Activated T-helper 1 cell treated with Interleukin-2 at 50 U/mL for 16 hours (primary cell): ENCODE data around the gene NRG3.

ENCODE experiments used
- DNase-seq: peaks from one replicate; pipeline ENCODE4 v3.0.0-alpha.2; 2020; ENCODE audit warnings: low read depth

Gene NRG3

DNA sequence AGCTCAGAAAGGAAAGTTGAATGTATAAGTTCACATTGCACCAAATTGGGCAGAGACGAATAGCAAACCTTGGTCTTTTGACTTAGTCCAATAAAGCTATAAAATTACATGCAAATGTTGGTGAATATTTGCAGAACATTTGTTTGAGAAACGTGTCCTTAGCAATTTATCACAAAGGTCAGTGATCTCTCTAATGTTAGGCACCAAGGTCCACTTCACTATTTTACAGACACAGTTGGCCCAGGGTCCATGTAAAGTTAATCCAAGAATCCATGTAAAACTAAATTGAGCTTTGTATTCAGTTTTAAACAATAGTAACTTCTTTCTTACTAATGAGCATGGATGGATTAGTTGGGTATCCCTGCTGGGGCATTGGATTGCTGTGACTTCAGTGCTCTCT, 617.7 kb downstream of the NRG3 start:
- no peak for DNase-seq

DNA sequence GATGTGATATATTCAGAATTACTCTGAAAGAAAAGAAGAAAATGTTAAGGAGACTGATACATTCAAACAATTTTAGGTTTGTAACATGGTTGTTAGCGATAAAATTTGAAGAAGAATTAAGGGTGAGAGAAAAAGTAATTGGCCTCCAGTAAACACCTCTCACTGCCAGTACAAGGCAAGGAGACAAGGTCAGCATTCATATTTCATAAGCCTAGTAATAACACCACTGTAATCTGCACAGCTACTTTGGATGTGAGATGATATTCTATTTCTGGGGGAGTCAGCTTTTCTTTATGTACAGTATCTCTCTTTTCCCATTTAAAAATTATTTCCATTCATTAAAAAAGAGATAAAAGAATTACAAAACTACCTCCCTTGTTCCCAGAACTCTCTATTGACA, 621.1 kb downstream of the NRG3 start:
- DNase-seq, result no peak

DNA sequence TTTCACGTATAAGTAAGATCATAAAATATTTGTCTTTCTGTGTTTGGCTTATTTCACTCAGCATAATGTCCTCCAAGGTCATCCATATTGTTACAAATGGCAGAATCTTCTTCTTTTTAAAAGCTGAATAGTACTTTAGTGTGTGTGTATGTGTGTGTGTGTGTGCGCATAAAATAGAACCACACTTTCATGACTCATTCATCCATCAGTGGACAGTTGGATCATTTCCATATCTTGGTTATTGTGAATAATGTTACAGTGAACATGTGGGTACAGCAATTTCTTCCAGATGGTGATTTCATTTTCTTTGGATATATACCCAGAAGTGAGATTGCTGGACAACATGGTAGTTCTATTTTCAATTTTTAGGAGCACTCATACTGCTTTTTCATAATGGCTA, 622.4 kb downstream of the NRG3 start:
- DNase-seq, result no peak

DNA sequence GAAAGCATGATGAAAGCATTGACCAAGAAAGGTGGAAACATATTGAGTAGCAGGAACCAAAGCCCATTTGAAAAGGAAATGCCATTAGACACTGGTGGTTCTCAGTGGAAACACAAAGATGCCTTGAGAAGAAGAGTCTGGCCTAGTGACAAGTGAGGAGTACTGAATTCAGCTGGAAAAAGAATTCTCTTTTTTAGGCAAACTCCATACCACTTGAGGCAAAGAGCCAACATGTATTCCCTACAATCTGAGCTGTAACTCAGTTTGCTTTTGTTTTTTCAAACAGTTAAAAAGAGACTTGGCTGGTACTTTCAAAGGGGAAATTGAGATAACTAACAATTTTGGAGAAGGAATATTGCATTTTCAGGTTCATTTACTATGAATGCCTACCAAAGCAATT, 624.0 kb downstream of the NRG3 start:
- DNase-seq, result no peak

DNA sequence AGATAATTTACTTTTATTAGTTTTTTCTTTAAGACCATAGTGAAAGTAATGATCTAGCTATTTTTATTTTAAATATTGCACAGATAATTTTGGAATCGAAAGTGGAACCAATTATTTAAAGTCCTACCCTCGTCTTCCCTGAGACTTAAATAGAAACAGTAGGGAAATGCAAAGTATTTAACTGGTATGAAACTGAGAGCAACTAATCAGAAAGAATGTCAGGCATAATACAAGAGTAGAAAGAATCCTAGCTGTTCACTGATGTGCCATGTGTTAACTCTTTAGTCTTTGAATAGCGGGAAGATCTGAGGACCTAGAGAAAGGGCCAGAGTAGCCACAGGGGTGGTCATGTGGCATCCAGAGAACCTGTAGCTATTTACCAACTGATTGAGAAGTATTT, 630.0 kb downstream of the NRG3 start:
- DNase-seq, result no peak

DNA sequence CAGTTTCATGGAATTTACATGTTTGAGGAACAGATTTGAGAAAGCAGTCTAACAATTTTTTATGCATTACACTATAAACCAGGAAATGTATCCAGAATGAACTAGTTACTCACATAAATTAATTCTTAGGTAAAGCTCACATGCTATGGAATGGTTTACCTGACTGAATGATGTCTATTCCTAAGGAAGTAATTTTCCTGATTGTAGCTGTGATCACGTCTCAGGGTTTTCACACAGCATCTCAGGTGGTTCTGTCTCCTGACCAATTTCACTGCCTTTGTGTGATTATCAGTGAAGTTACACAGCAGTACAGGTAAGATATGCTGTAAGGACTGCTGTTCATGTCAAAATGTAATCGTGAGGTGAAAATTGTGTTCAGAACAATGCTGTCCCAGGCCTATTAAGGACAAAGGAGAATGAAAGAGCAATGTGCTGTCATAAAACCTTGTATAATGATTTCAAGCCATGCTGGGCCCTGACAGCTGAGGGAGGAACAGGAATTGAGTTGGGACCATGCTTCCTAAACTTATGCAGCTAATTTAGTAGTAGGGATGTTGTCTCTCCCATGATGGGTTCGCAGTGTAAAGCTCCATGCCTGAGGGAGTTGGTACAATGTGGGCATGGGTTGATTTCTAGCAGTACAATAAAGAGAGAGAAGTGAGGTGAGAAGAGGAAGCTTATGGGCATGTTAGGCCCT, 631.8 kb downstream of the NRG3 start:
- no peak for DNase-seq

DNA sequence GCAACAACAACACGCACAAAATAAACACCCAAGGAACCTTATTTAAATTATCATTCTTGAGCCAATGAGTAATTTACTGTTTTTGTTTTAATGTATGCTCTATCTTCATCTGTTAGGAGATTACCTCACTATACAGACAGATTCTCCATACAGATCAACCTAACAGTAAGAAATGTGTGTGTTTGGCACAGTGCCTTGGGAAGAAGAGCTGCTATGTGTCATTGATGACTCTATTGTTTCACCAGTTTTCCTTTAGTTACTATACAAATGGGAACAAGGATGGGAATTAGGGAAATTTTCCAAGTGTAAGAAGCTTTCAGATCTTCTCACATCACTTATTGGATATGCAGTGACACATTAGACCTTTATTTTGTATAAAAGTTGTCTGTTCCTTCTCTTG, 640.3 kb downstream of the NRG3 start:
- DNase-seq, result no peak

DNA sequence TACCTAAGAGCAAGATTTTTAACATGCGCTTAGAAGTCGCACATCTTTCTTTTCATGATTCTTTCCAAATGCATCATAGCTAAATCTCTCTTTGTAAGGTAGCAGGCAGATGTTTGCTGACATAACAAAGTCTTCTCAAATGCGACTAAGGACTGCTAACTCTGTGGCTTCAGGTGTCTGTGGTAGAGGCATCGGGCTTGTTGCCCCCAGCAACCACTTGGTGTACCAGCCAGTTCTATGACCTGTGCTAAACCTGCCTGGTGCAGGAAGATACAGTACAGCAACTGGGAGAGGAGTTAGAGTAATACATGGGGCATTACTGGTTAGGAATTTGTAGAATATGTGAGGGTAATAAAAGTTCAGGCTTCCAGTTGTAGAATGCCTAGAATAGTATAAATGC, 654.1 kb downstream of the NRG3 start:
- DNase-seq, result no peak

DNA sequence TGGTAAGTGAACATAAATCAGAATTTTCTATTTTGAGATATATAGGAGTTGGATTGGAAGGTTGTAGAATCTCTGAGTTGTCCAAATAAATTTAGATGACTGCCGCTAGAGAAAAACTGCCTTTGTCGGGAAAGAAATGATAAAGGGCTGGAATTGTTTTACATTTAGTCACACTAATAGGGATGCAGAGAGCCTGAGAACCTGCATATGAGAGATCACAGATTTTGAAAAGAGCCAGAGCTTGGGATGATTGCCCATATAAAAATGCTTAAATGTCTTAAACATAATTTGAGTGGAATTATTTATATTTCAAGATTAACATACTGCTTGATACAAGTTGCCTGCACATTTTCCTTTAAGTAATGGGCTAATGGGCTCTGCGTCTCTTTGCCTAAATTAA, 660.5 kb downstream of the NRG3 start:
- no peak for DNase-seq

DNA sequence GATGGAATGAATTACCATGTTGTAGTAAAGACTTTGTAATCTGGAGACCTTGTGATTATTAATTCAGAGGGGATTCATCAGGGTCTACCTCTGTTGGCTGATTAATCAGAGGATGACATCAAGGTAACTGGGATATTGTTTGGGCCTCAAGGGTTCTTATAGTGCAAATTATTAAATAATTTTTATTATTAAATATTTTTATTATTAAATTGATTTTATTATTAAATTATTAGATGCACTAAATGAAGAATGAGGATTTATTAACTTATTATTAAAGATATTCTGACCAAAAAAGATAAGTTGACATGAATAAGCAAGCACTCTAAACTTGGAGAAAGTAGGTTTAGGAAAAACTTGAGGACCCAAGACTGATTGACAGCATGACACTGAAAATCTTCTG, 661.7 kb downstream of the NRG3 start:
- no peak for DNase-seq

DNA sequence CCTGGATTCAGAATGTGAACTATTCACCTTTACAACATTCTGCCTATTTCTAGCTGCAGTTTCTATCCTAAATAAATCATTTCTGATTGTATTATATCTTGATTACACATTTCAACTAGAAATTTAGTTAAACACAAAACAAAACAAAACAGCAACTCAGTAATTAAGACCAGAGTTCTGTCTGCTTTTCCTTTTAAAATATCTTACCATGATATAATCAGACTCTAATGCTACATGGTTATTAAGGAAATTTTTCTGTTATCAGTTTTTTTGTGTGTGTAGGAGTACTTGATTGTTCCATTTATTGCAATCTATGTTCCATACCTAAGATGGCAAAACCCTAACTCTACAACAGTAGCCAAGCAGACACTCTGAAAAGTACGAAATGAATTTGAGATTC, 663.3 kb downstream of the NRG3 start:
- no peak for DNase-seq

DNA sequence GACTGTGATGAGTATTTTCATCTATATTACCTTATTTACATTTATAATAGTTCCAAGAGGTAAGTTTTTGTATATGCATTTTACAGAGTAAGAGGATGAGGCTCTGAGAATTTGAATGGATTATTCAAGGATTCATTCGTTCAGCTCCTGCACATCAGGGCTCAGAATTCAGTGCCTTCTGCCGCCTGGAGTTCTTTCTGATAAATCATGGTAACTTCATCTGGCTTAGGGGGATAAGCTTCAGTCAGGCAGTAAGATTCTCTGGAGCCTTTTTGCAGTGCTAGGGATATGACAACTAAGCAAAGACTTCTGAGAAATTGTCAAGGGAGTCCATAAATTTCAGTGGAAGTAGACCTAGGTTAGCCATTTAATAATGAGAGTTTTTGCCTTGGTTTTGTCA, 668.6 kb downstream of the NRG3 start:
- no peak for DNase-seq

DNA sequence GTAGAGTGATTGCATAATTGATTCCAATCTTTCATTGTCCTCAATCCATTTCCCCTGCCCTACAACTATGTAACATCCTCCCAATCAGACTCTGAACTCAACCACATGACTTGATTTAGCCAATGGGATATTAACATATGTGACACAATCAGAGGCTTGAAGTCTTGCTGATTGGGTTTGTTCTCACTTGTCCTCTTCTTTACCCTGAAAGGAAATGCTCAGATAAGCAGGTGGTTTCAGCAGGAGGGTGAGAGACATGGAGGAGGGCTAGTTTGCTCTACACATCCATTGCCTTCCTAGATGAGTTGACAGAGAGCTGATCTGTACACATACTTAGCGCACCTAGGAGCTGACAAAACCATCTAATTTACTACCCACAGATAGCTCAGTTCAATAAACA, 669.4 kb downstream of the NRG3 start:
- no peak for DNase-seq

DNA sequence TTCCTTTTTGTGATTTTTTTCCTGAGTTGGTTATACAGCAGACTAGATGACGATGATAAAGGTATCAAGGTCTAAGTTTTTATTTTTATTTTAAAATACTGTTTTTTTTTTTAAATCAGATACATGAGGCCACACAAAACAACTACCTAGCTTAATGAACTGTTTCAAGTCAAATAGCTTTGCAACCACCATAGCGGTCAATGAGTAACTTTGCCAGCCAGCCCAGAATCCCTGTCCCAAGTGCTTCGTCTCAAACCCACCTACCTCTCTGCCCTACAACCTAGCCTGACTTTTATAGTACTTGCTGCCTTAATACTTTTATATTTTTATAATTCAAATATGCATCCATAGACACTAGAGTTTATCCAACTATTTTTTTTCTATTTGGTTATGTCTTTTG, 676.5 kb downstream of the NRG3 start:
- no peak for DNase-seq

DNA sequence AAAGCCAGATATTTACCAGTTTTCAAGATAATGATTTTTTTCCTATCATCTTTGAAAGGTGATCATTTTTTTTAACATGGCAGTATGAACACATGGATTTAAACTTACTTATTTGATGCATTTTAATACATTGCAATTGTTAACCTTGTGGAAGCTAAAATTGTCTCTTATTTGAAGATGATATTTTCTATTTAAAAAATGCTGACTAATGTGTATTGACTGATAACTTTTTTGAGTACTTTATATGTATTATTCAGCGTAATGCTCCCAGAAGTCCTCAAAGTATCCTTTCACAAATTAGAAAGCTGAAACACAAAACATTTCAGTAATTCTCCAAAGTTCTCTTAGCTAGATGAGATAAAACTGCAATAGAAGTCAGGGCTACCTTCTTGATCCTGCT, 677.3 kb downstream of the NRG3 start:
- no peak for DNase-seq

DNA sequence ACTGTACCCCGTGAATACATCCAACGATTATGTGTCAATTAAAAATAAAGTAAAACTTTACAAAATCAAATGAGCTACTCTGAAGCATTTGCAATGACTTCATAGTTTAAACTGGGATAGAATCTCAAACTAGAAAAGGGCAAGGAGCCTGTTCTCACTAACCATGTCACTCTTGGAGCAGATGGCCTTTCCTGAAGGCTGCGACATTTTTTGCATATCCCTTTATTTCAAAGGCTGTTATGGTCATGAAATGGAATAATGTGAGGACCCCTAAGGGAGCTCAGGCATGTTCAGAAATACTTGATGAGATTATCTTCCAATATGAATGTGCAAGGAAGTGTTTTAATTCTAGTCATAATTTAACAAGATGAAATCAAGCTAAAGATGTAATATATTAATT, 679.4 kb downstream of the NRG3 start:
- DNase-seq, result no peak

DNA sequence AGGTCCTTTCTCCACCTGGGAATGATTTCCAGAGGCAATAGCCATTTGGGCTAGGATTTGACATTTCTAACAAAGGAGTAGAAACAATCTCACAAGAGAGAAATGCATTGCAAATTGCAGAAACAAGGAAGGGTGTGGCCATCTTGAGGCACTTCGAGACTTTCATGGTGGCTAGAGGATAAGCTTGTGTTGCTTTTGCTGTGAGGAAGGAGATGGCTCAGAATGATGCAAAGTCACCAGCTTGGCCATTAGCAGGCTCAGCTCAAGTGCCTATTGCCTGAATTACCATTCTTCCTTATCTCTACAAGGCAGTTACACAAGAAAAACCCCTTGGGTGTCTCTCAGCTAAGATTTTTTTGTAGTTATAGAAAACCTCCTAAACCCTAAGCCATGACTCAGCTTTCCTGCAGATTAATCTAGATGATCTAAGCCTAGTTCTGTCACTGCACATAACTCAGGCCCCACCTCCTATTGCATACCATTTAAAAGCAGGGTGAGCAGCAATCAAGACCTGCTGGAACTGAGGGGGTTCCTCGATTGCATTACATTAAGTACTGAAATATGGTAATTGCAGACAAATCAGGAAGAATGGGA, 683.1 kb downstream of the NRG3 start:
- DNase-seq, result no peak

DNA sequence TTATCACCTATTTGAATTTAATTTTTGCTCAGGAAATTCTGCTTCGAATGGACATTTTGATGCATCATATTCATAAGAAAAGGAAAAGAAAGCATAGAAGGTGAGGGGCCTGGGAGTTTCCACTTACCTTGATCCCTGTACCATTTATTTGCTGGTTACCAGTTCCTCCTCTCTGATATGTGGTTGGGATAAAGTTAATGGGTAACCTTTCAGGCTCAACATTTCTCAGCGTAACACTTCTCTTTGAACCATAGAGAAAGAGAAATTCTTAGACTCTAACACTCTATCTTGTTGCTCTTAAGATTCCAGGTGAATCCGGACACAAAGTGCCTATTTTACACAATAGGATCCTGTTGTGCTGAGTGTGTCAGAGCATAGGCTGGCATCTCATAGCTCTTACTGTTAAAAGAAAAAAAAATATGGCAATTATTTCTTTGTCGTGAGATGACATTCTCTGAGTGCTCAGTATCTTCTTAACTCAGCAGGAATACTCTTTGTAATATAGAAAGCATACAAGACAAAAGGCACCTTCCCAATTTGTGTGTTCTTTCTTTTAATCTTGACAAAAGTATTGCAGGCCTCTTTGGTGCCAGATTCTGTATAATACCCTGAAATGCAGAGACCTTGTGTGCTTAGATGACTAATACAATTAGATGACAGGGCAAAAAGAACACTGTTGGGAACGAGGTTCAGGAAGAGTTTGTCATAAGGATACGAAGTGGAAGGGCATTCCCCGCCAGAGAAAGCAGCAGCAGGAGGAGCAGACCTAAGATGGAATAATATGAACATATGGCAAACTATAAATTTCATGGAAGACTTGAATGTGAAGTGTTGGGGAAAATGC, 689.6 kb downstream of the NRG3 start:
- no peak for DNase-seq

DNA sequence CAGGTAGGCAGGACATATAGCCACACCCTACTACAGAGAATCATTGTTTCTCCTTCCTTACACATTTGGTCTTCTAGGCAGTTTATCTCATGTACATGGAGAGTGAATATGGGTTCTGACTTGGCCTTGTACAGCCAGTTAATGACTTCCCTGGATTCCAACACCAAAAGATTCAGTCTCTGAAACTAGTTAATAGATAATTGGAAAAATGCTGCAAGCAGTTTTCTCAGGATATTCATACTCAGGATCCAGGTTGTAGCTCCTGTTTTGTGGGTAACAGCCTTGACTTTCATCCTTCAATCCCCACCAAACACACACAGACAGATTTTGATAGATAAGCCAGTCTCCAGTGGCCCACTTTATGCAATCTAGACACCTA, 690.2 kb downstream of the NRG3 start:
- no peak for DNase-seq

DNA sequence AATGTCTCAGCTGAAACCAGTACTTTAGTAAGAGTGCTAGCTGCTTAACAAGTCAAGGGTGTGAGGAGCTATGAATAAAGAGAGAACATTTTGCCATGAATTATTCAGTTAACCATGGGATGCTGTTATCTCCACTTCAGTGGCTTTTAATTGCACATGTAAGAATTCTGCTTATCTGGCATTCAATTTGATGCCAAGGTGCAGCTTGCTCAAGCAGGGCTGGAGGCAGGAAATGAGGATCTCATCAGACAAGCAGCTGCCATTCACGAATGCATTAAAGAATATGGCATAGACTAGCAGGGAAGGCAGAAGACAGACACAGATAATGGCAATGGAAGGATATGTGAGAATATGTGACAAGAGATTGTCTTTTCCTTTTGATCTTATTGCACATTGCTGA, 697.8 kb downstream of the NRG3 start:
- DNase-seq, result no peak

DNA sequence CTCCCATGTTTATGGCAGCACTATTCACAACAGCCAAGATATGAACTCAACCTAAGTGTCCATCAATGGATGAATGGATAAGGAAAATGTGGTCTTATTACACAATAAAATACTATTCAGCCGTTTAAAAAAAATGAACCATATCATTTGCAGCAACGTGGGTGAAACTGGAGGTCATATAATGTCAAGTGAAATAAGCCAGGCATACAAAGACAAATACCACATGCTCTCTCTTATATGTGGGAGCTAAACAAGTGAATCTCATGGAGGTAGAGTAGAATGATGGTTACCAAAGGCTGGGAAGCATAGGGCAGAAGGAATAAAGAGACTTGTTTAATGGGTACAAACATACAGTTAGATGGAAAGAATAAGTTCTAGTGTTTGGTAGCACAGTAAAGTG, 699.1 kb downstream of the NRG3 start:
- no peak for DNase-seq

DNA sequence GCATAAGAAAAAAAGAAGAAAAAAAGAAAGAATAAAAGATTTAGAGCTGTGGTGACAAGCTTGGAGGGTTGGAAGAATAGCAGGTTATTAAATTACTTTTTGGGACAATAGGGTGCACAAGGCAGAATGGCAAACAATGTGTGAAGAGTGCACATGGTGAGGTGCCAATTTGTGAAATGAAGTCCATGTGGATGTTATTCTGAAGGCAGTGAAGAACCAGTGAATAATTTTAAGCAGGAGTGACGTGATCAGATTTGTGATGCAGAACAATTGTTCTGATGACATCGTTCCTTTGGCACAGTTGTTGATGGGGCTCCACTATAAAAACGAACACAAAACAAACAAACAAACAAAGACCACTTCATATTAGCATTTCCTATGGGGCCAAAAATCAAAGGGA, 700.3 kb downstream of the NRG3 start:
- DNase-seq, result no peak

DNA sequence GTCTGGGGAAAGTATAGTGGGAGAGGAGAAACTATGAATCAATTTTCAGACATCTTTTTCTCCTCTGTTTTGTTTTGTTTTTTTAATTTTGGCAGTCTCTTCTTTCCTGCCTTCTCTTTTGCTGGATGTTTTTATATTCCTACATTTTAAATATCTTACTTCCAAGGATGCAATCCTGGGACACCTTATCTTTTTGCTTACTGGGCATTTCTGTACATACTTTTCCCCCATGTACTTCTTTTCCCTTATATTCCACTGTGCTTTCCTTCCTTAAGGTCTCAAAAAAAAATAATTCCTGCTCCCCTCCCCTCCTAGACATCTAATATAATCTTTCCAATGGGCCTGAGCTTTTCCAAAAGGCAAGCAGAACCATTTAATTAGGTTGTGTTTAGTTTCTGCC, 701.1 kb downstream of the NRG3 start:
- DNase-seq, result no peak

DNA sequence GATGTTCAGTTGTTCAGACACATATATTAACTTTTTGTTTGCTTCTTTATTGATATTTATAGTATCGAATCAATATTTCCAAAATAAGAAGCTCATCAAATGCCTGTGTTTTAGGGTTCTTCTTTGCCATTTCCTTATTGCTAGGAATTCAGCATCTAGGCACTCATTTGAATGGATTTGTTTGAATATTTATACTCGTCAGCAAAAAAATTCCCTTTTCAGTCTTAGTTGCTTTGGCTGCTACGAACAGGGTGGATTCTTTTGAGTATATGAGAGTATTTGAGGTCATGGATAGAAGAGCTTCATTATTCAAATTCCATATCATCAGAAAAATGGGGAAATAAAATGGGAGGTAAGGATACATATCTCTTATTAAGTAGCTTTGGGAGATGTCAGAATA, 706.9 kb downstream of the NRG3 start:
- no peak for DNase-seq
